Spleen (tissue), 7 donors: ENCODE data around the gene AARS2.

Experiments
- CTCF ChIP-seq, 11 experiments: fragments of 200-600 bp in 7 of 11; fragments of 450-650 bp in 4 of 11; sonication (generic) in 4 of 11; IDR thresholded peaks in 8 of 11; conservative IDR thresholded peaks in 3 of 11; 1 replicate in 7 of 11; 2 replicates in 4 of 11; pipeline versions ENCODE4 v1.4.0 to v1.8.0; 2016 to 2021; ENCODE audit warnings: antibody characterized with exemption in 11 of 11, inconsistent platforms in 4 of 11, mild to moderate bottlenecking in 1 of 11
- POLR2A ChIP-seq, 3 donors: fragments of 450-650 bp; IDR thresholded peaks; one replicate each; pipeline ENCODE4 v1.5.1; 2017; ENCODE audit warnings: antibody characterized with exemption in 3 of 3, mild to moderate bottlenecking in 1 of 3
- donor health status: DM: no; HTN: no; CAD: no; lungs with moderate emphysema.
- donor health status: DM: no; HTN: no; CAD: no.
- donor health status: DM: no; HTN: no; CAD: no.

GRCh38 chr6:44273617-44274016, 39.5 kb downstream of the AARS2 start:
- no peak for TF ChIP-seq CTCF (IDR thresholded peaks at IDR 0.05 in 8 of 11, conservative IDR thresholded peaks at IDR 0.05 in 3 of 11)
- TF ChIP-seq POLR2A (IDR thresholded peaks at IDR 0.05) = no peak
